Hepatocyte (in vitro differentiated cells): Measurements from ENCODE around the gene AANAT. TPM values are rescaled to one million over a fixed set of nuclear protein-coding genes. Genes with fewer than 3 reads are reported as not detected.

ENCODE experiments used
- DNase-seq: peaks from one replicate; pipeline ENCODE4 v3.0.0-alpha.2; 2016; ENCODE audit warnings: low spot score
- H2AFZ ChIP-seq: fragments of 200-600 bp; sonication (generic); 2 replicates; pipeline ENCODE4 v1.6.0; 2016; ENCODE audit warnings: antibody characterized with exemption, mild to moderate bottlenecking
- H3K27ac ChIP-seq: fragments of 200-600 bp; sonication (generic); 2 replicates; pipeline ENCODE4 v1.5.1; 2016; ENCODE audit warnings: mild to moderate bottlenecking
- H3K27me3 ChIP-seq: fragments of 200-600 bp; sonication (generic); 2 replicates; pipeline ENCODE4 v1.6.1; 2016
- H3K36me3 ChIP-seq: fragments of 200-600 bp; sonication (generic); replicated peaks from 2 replicates; pipeline ENCODE4 v1.5.1; 2016; ENCODE audit warnings: low read depth; ENCODE audit not compliant: insufficient read depth
- H3K4me1 ChIP-seq: fragments of 200-600 bp; sonication (generic); 2 replicates; pipeline ENCODE4 v1.5.1; 2016; ENCODE audit warnings: mild to moderate bottlenecking, moderate library complexity; ENCODE audit not compliant: insufficient read depth
- H3K4me2 ChIP-seq: fragments of 200-600 bp; sonication (generic); 2 replicates; pipeline ENCODE4 v1.6.0; 2016
- H3K4me3 ChIP-seq: fragments of 200-600 bp; sonication (generic); 2 replicates; pipeline ENCODE4 v1.5.1; 2016; ENCODE audit warnings: mild to moderate bottlenecking
- H3K79me2 ChIP-seq: fragments of 200-600 bp; sonication (generic); 2 replicates; pipeline ENCODE4 v1.6.0; 2017; ENCODE audit warnings: mild to moderate bottlenecking
- H3K9me2 ChIP-seq: fragments of 200-600 bp; sonication (generic); replicated peaks from 2 replicates; pipeline ENCODE4 v1.6.0; 2017; ENCODE audit warnings: mild to moderate bottlenecking; ENCODE audit not compliant: insufficient read depth
- H3K9me3 ChIP-seq: fragments of 200-600 bp; sonication (generic); 2 replicates; pipeline ENCODE4 v1.5.1; 2016; ENCODE audit warnings: low read depth, mild to moderate bottlenecking
- H4K20me1 ChIP-seq: fragments of 200-600 bp; sonication (generic); 2 replicates; pipeline ENCODE4 v1.6.0; 2016; ENCODE audit warnings: mild to moderate bottlenecking; ENCODE audit not compliant: insufficient read depth, poor library complexity, severe bottlenecking
- CTCF ChIP-seq: fragments of 200-600 bp; sonication (generic); IDR thresholded peaks from 2 replicates; pipeline ENCODE4 v1.5.1; 2016; ENCODE audit warnings: antibody characterized with exemption, mild to moderate bottlenecking; ENCODE audit not compliant: poor library complexity
- EZH2 ChIP-seq: fragments of 200-600 bp; sonication (generic); IDR thresholded peaks from 2 replicates; pipeline ENCODE4 v1.6.1; 2016; ENCODE audit warnings: antibody characterized with exemption, mild to moderate bottlenecking, borderline replicate concordance
- EZH2phosphoT487 ChIP-seq: fragments of 200-600 bp; sonication (generic); IDR thresholded peaks from one replicate; pipeline ENCODE4 v1.6.1; 2018; ENCODE audit warnings: antibody characterized with exemption, mild to moderate bottlenecking, low read depth, moderate library complexity; ENCODE audit not compliant: unreplicated experiment, severe bottlenecking
- WGBS: methylation state at CpG from one replicate; pipeline ENCODE4 v1.1.6; 2016; ENCODE audit warnings: low lambda C conversion rate; ENCODE audit errors: missing lambda C conversion rate; 5-methylcytosine and 5-hydroxymethylcytosine counted together
- polyA plus RNA-seq: library from polyadenylated mRNA; unstranded; fragments of >200 nt; fragmentation: Nextera tagmentation; extraction: Ambion mirVana; gene quantifications from 2 replicates; pipeline ENCODE4 v1.2.1, GENCODE V29; 2016
- total RNA-seq: library from RNA; depleted of rRNA; stranded (reverse); fragments of >200 nt; gene quantifications from 2 replicates; pipeline ENCODE4 v1.2.3, GENCODE V29; 2014

The AANAT gene
- total and polyA plus RNA-seq, 2 experiments from 2014 or later, result not detected

- Histone ChIP-seq H3K4me2 (no peak overlapping the region), H3K4me1 (no peaks in the 10 kb centered on the region), H3K9me2 (no peaks in the 10 kb centered on the region), H3K79me2 (peaks cover 44% of the 10 kb centered on the region), H3K4me3 (no peak overlapping the region), H4K20me1 (peaks cover 12% of the 10 kb centered on the region), H3K27ac (no peak overlapping the region), H3K36me3 (no peaks in the 10 kb centered on the region), H3K9me3 (no peaks in the 10 kb centered on the region), H2AFZ (no peak overlapping the region), H3K27me3 (no peaks in the 10 kb centered on the region)
- TF ChIP-seq EZH2, result no peak
- TF ChIP-seq EZH2phosphoT487, result no peak
- TF ChIP-seq CTCF, result no peak
- 70% methylated on average over 7 of the region's 7 CpGs for WGBS
- no peak for DNase-seq
These were observed 46.4 kb upstream of the AANAT start for GRCh38 chr17:76421044-76421407.

GRCh38 chr17:76422406-76422805 is 45.0 kb upstream of the AANAT start:
- 98% methylated on average over 8 of the region's 8 CpGs for WGBS
- Histone ChIP-seq H3K27ac (no peak overlapping the region), H3K4me2 (no peak overlapping the region), H3K9me2 (no peaks in the 10 kb centered on the region), H4K20me1 (peaks cover 9% of the 10 kb centered on the region), H3K4me3 (no peak overlapping the region), H3K9me3 (no peaks in the 10 kb centered on the region), H3K79me2 (peaks cover 48% of the 10 kb centered on the region), H3K36me3 (no peaks in the 10 kb centered on the region), H2AFZ (no peak overlapping the region), H3K27me3 (no peaks in the 10 kb centered on the region), H3K4me1 (no peaks in the 10 kb centered on the region)
- TF ChIP-seq EZH2, result no peak
- TF ChIP-seq CTCF, result no peak
- TF ChIP-seq EZH2phosphoT487, result no peak
- no peak for DNase-seq

- Histone ChIP-seq H3K36me3 (no peaks in the 10 kb centered on the region), H3K4me3 (no peak overlapping the region)
These were observed 44.5 kb upstream of the AANAT start for GRCh38 chr17:76422860-76423259.

GRCh38 chr17:76426853-76427252 is 40.5 kb upstream of the AANAT start:
- Histone ChIP-seq H3K27me3 (no peaks in the 10 kb centered on the region), H3K4me1 (no peaks in the 10 kb centered on the region), H3K9me2 (no peaks in the 10 kb centered on the region), H3K27ac (no peak overlapping the region), H3K36me3 (no peaks in the 10 kb centered on the region), H2AFZ (no peak overlapping the region), H3K4me2 (no peak overlapping the region), H3K9me3 (no peaks in the 10 kb centered on the region), H3K79me2 (peaks cover 47% of the 10 kb centered on the region), H3K4me3 (no peak overlapping the region), H4K20me1 (peaks cover 7% of the 10 kb centered on the region)
- TF ChIP-seq CTCF, result no peak
- TF ChIP-seq EZH2phosphoT487, result no peak
- 91% methylated on average over 3 of the region's 3 CpGs for WGBS
- DNase-seq, result no peak

More at GRCh38 chr17:76422860-76423259, 44.5 kb upstream of the AANAT start:
- Histone ChIP-seq H3K4me1 (no peaks in the 10 kb centered on the region), H3K27me3 (no peaks in the 10 kb centered on the region), H3K9me2 (no peaks in the 10 kb centered on the region), H3K9me3 (no peaks in the 10 kb centered on the region), H3K79me2 (peaks cover 51% of the 10 kb centered on the region), H2AFZ (no peak overlapping the region), H3K4me2 (no peak overlapping the region), H4K20me1 (peaks cover 9% of the 10 kb centered on the region), H3K27ac (no peak overlapping the region)
- WGBS, result 95% methylated on average over 6 of the region's 6 CpGs
- no peak for DNase-seq
- no peak for TF ChIP-seq EZH2phosphoT487
